ENCODE results near the gene DUSP8.

DNA sequence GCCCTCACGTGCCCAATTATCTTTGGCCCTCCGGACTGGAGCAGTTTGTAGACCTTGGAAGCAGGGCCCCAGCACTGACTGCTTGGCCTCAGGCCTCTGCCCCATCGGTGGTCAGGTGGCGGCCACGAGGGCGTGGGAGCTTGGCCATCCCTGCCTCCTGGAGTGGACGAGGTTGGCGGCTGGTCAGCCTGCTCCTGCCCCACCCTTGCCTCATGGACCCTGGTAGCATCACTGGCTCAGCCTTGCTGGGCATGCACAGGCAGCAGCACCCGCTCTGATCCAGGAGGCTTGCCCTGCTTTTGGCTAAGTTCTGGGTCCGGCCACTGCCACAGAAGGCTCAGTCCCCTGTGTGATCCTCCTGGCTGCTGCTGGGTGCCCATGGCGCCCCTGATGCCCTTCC is 32.1 kb upstream of the DUSP8 start:
- TF ChIP-seq, protein P1, sequence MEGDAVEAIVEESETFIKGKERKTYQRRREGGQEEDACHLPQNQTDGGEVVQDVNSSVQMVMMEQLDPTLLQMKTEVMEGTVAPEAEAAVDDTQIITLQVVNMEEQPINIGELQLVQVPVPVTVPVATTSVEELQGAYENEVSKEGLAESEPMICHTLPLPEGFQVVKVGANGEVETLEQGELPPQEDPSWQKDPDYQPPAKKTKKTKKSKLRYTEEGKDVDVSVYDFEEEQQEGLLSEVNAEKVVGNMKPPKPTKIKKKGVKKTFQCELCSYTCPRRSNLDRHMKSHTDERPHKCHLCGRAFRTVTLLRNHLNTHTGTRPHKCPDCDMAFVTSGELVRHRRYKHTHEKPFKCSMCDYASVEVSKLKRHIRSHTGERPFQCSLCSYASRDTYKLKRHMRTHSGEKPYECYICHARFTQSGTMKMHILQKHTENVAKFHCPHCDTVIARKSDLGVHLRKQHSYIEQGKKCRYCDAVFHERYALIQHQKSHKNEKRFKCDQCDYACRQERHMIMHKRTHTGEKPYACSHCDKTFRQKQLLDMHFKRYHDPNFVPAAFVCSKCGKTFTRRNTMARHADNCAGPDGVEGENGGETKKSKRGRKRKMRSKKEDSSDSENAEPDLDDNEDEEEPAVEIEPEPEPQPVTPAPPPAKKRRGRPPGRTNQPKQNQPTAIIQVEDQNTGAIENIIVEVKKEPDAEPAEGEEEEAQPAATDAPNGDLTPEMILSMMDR (IDR thresholded peaks at IDR 0.05; ENCODE audit: control extremely low read depth in 1 of 3, insufficient read depth in 1 of 3, low read depth in 1 of 3, low read length in 3 of 3), result no peak
- no peak for TF ChIP-seq EZH2 (IDR thresholded peaks at IDR 0.05; ENCODE audit: low read depth, low read length, severe bottlenecking)
